ENCODE data around the gene KMO. TPM values are rescaled to one million over a fixed set of nuclear protein-coding genes. Genes with fewer than 3 reads are reported as not detected.

KMO gene
- total RNA-seq, result under 1 TPM; 0.35 to 0.37 TPM

- H3K27me3 ChIP-seq, result no peaks in the 10 kb centered on the region
- H3K9me3 ChIP-seq, result no peaks in the 10 kb centered on the region
- H3K36me3 ChIP-seq, result no peaks in the 10 kb centered on the region
- peak within 1 kb of the TSS; percentile 36 to 44 for H3K4me3 ChIP-seq
- H3K27ac ChIP-seq, result peak within 1 kb of the TSS in 1 of 2 donors; percentile 14
- no peaks in the 10 kb centered on the region for H3K4me1 ChIP-seq
- no peak for DNase-seq (ENCODE audit: low spot score)
- TF ChIP-seq CTCF (IDR thresholded peaks at IDR 0.05), result no peak
These were observed at the start of gene KMO for GRCh38 chr1:241532162-241532531. KMO (plus strand) TSS chr1:241532378; CDS start chr1:241532445, 67 bp downstream.

- Histone ChIP-seq H3K27me3 (no peaks in the 10 kb centered on the region), H3K9me3 (no peaks in the 10 kb centered on the region), H3K36me3 (no peaks in the 10 kb centered on the region), H3K27ac (no peak overlapping the region), H3K4me1 (no peaks in the 10 kb centered on the region), H3K4me3 (no peak overlapping the region)
- DNase-seq (ENCODE audit: low spot score), result no peak
- TF ChIP-seq CTCF (IDR thresholded peaks at IDR 0.05), result no peak
These were observed 49.4 kb upstream of the KMO start for GRCh38 chr1:241482761-241483250.

GRCh38 chr1:241485145-241485544 is 47.0 kb upstream of the KMO start:
- Histone ChIP-seq H3K4me3 (no peak overlapping the region), H3K36me3 (no peaks in the 10 kb centered on the region), H3K27me3 (no peaks in the 10 kb centered on the region), H3K9me3 (no peaks in the 10 kb centered on the region), H3K4me1 (no peaks in the 10 kb centered on the region), H3K27ac (no peak overlapping the region)
- DNase-seq (ENCODE audit: low spot score), result no peak
- no peak for TF ChIP-seq CTCF (IDR thresholded peaks at IDR 0.05)

GRCh38 chr1:241485554-241485992 is 46.6 kb upstream of the KMO start:
- no peak for DNase-seq (ENCODE audit: low spot score)
- no peaks in the 10 kb centered on the region for H3K4me1 ChIP-seq
- no peaks in the 10 kb centered on the region for H3K9me3 ChIP-seq
- H3K4me3 ChIP-seq, result no peak overlapping the region
- H3K27me3 ChIP-seq, result no peaks in the 10 kb centered on the region
- TF ChIP-seq CTCF (IDR thresholded peaks at IDR 0.05), result peak in 1 of 2 donors; percentile 27
- H3K27ac ChIP-seq, result no peak overlapping the region
- no peaks in the 10 kb centered on the region for H3K36me3 ChIP-seq

- Histone ChIP-seq H3K4me3 (no peak overlapping the region), H3K9me3 (no peaks in the 10 kb centered on the region), H3K27ac (no peak overlapping the region), H3K36me3 (no peaks in the 10 kb centered on the region), H3K4me1 (no peaks in the 10 kb centered on the region), H3K27me3 (no peaks in the 10 kb centered on the region)
- DNase-seq (ENCODE audit: low spot score), result no peak
- no peak for TF ChIP-seq CTCF (IDR thresholded peaks at IDR 0.05)
These were observed 43.4 kb upstream of the KMO start for GRCh38 chr1:241488739-241489138.

GRCh38 chr1:241495741-241496140 is 36.4 kb upstream of the KMO start:
- Histone ChIP-seq H3K4me3 (no peak overlapping the region), H3K9me3 (no peaks in the 10 kb centered on the region), H3K36me3 (peaks cover 43% of the 10 kb centered on the region), H3K27ac (no peak overlapping the region), H3K27me3 (no peaks in the 10 kb centered on the region), H3K4me1 (no peaks in the 10 kb centered on the region)
- no peak for TF ChIP-seq CTCF (IDR thresholded peaks at IDR 0.05)
- no peak for DNase-seq (ENCODE audit: low spot score)

Data from right atrium auricular region (tissue), 2 donors.